ENCODE data around the gene POLR2C. TPM values are rescaled to one million over a fixed set of nuclear protein-coding genes. Genes with fewer than 3 reads are reported as not detected.
A peak's percentile ranks its signal among the peaks of the same experiment; 100 is the strongest.

POLR2C gene
- total RNA-seq, 5 donors from 2014 or later (not counting 1 experiment from before 2014, with no cell fraction given): 63.8 to 93.9 (median 69.0) TPM

GRCh38 chr16:57501492-57501891 is 39.0 kb downstream of the POLR2C start:
- ChIA-PET POLR2A (interaction anchor here in 1 of 2 donors (0.5 kb wide), 1 partner anchor 41 kb away, joined by 14 read pairs; no protein-coding TSS in a partner anchor), CTCF (interaction anchor here in 1 of 2 donors (0.6 to 0.7 kb wide), 2 partner anchors 40 to 251 kb away, joined by 3 to 4 read pairs; no protein-coding TSS in a partner anchor)
- Mint-ChIP-seq H3K9me3 (no peaks in the 10 kb centered on the region), H3K4me3 (no peak overlapping the region), H3K4me1 (peaks cover 8 to 10% (median 10%) of the 10 kb centered on the region in 3 donors), H3K27me3 (no peaks in the 10 kb centered on the region), H3K27ac (peak overlapping the region in 1 of 2 donors; percentile 39), H3K36me3 (no peaks in the 10 kb centered on the region)
- DNase-seq: no peak
- no peak for ATAC-seq (replicated peaks in 1 of 4)
- Histone ChIP-seq H3K4me3 (ENCODE audit: control insufficient read depth in 1 of 2, extremely low read depth in 1 of 2, low read length in 1 of 2) (no peak overlapping the region), H3K4me1 (ENCODE audit: control insufficient read depth in 1 of 2, extremely low read depth in 1 of 2, insufficient read depth in 2 of 2, low read length in 2 of 2) (peaks cover 3 to 19% of the 10 kb centered on the region in 2 experiments), H3K27ac (ENCODE audit: low read length) (no peak overlapping the region), H3K36me3 (ENCODE audit: control insufficient read depth in 2 of 2, extremely low read depth in 1 of 2, insufficient read depth in 1 of 2, low read length in 1 of 2) (no peaks in the 10 kb centered on the region), H3K27me3 (replicated peaks in 1 of 2; ENCODE audit: control insufficient read depth in 2 of 2, extremely low read depth in 1 of 2, insufficient read depth in 2 of 2, low read length in 1 of 2) (peaks cover 0 to 20% of the 10 kb centered on the region in 2 experiments), H3K9me3 (no peaks in the 10 kb centered on the region)
- 78% methylated on average over 3 of the region's 7 CpGs for WGBS (ENCODE audit: insufficient coverage)

- H3K27ac ChIP-seq (ENCODE audit: low read length): no peak overlapping the region
These were observed 39.7 kb downstream of the POLR2C start for GRCh38 chr16:57502048-57502775.

GRCh38 chr16:57503366-57503765 is 40.9 kb downstream of the POLR2C start:
- H3K27ac ChIP-seq (ENCODE audit: low read length): no peak overlapping the region
- ATAC-seq (replicated peaks in 1 of 4) (no peak), DNase-seq (no peak)
- POLR2A ChIA-PET: no interaction called here
- 90% methylated on average over 12 of the region's 15 CpGs for WGBS (ENCODE audit: insufficient coverage)
- no peak overlapping the region for H3K4me3 ChIP-seq (ENCODE audit: control insufficient read depth in 1 of 2, extremely low read depth in 1 of 2, low read length in 1 of 2)
- no peaks in the 10 kb centered on the region for H3K9me3 ChIP-seq
- Mint-ChIP-seq H3K27ac (no peak overlapping the region), H3K27me3 (no peaks in the 10 kb centered on the region), H3K36me3 (no peaks in the 10 kb centered on the region), H3K9me3 (no peaks in the 10 kb centered on the region), H3K4me3 (no peak overlapping the region), H3K4me1 (peaks cover 8 to 10% (median 10%) of the 10 kb centered on the region in 3 donors)
- H3K4me1 ChIP-seq (ENCODE audit: control insufficient read depth in 1 of 2, extremely low read depth in 1 of 2, insufficient read depth in 2 of 2, low read length in 2 of 2): peaks cover 3 to 19% of the 10 kb centered on the region in 2 experiments
- no peaks in the 10 kb centered on the region for H3K36me3 ChIP-seq (ENCODE audit: control insufficient read depth in 2 of 2, extremely low read depth in 1 of 2, insufficient read depth in 1 of 2, low read length in 1 of 2)
- CTCF ChIA-PET: no interaction called here
- peaks cover 0 to 17% of the 10 kb centered on the region in 2 experiments for H3K27me3 ChIP-seq (replicated peaks in 1 of 2; ENCODE audit: control insufficient read depth in 2 of 2, extremely low read depth in 1 of 2, insufficient read depth in 2 of 2, low read length in 1 of 2)

More at GRCh38 chr16:57502048-57502775, 39.7 kb downstream of the POLR2C start:
- 89% methylated on average over 11 of the region's 12 CpGs for WGBS (ENCODE audit: insufficient coverage)
- Histone ChIP-seq H3K4me1 (ENCODE audit: control insufficient read depth in 1 of 2, extremely low read depth in 1 of 2, insufficient read depth in 2 of 2, low read length in 2 of 2) (peaks cover 3 to 19% of the 10 kb centered on the region in 2 experiments), H3K36me3 (ENCODE audit: control insufficient read depth in 2 of 2, extremely low read depth in 1 of 2, insufficient read depth in 1 of 2, low read length in 1 of 2) (no peaks in the 10 kb centered on the region), H3K27me3 (replicated peaks in 1 of 2; ENCODE audit: control insufficient read depth in 2 of 2, extremely low read depth in 1 of 2, insufficient read depth in 2 of 2, low read length in 1 of 2) (peaks cover 0 to 19% of the 10 kb centered on the region in 2 experiments), H3K9me3 (no peaks in the 10 kb centered on the region), H3K4me3 (ENCODE audit: control insufficient read depth in 1 of 2, extremely low read depth in 1 of 2, low read length in 1 of 2) (no peak overlapping the region)
- H3K4me1 Mint-ChIP-seq: peaks cover 8 to 10% (median 10%) of the 10 kb centered on the region in 3 donors
- H3K36me3 Mint-ChIP-seq: no peaks in the 10 kb centered on the region
- no peaks in the 10 kb centered on the region for H3K27me3 Mint-ChIP-seq
- DNase-seq (no peak), ATAC-seq (replicated peaks in 1 of 4) (no peak)
- no peak overlapping the region for H3K27ac Mint-ChIP-seq
- H3K4me3 Mint-ChIP-seq: no peak overlapping the region
- CTCF ChIA-PET: no interaction called here
- no peaks in the 10 kb centered on the region for H3K9me3 Mint-ChIP-seq
- POLR2A ChIA-PET: no interaction called here

- ChIA-PET POLR2A (no interaction called here), CTCF (interaction anchor here (0.7 to 0.9 kb wide), 2 partner anchors 359 to 806 kb away, joined by 3 to 4 read pairs; no protein-coding TSS in a partner anchor)
- WGBS (ENCODE audit: insufficient coverage): no CpG with 5 or more reads among the region's 6 CpGs
- Mint-ChIP-seq H3K4me1 (peaks cover 8 to 10% (median 10%) of the 10 kb centered on the region in 3 donors), H3K36me3 (no peaks in the 10 kb centered on the region), H3K27ac (no peak overlapping the region), H3K9me3 (no peaks in the 10 kb centered on the region), H3K4me3 (no peak overlapping the region), H3K27me3 (no peaks in the 10 kb centered on the region)
- no peak overlapping the region for H3K27ac ChIP-seq (ENCODE audit: low read length)
- ATAC-seq (replicated peaks in 1 of 4) (no peak), DNase-seq (no peak)
- H3K4me1 ChIP-seq (ENCODE audit: control insufficient read depth in 1 of 2, extremely low read depth in 1 of 2, insufficient read depth in 2 of 2, low read length in 2 of 2): peaks cover 3 to 19% of the 10 kb centered on the region in 2 experiments
- no peaks in the 10 kb centered on the region for H3K36me3 ChIP-seq (ENCODE audit: control insufficient read depth in 2 of 2, extremely low read depth in 1 of 2, insufficient read depth in 1 of 2, low read length in 1 of 2)
- H3K27me3 ChIP-seq (replicated peaks in 1 of 2; ENCODE audit: control insufficient read depth in 2 of 2, extremely low read depth in 1 of 2, insufficient read depth in 2 of 2, low read length in 1 of 2): peaks cover 0 to 19% of the 10 kb centered on the region in 2 experiments
- no peaks in the 10 kb centered on the region for H3K9me3 ChIP-seq
- no peak overlapping the region for H3K4me3 ChIP-seq (ENCODE audit: control insufficient read depth in 1 of 2, extremely low read depth in 1 of 2, low read length in 1 of 2)
These were observed 41.5 kb downstream of the POLR2C start for GRCh38 chr16:57504001-57504400.

GRCh38 chr16:57504491-57504890 is 42.0 kb downstream of the POLR2C start:
- CTCF ChIA-PET: interaction anchor here (0.7 to 0.9 kb wide), 2 partner anchors 359 to 807 kb away, joined by 3 to 4 read pairs; no protein-coding TSS in a partner anchor
- Mint-ChIP-seq H3K36me3 (no peaks in the 10 kb centered on the region), H3K27ac (no peak overlapping the region), H3K27me3 (no peaks in the 10 kb centered on the region), H3K9me3 (no peaks in the 10 kb centered on the region), H3K4me3 (no peak overlapping the region), H3K4me1 (peaks cover 8 to 10% (median 8%) of the 10 kb centered on the region in 3 donors)
- H3K4me3 ChIP-seq (ENCODE audit: control insufficient read depth in 1 of 2, extremely low read depth in 1 of 2, low read length in 1 of 2): no peak overlapping the region
- 83% methylated on average over 1 of the region's 5 CpGs for WGBS (ENCODE audit: insufficient coverage)
- no peak overlapping the region for H3K27ac ChIP-seq (ENCODE audit: low read length)
- no peaks in the 10 kb centered on the region for H3K36me3 ChIP-seq (ENCODE audit: control insufficient read depth in 2 of 2, extremely low read depth in 1 of 2, insufficient read depth in 1 of 2, low read length in 1 of 2)
- peaks cover 0 to 22% of the 10 kb centered on the region in 2 experiments for H3K27me3 ChIP-seq (replicated peaks in 1 of 2; ENCODE audit: control insufficient read depth in 2 of 2, extremely low read depth in 1 of 2, insufficient read depth in 2 of 2, low read length in 1 of 2)
- ATAC-seq (replicated peaks in 1 of 4) (no peak), DNase-seq (no peak)
- H3K4me1 ChIP-seq (ENCODE audit: control insufficient read depth in 1 of 2, extremely low read depth in 1 of 2, insufficient read depth in 2 of 2, low read length in 2 of 2): peaks cover 3 to 18% of the 10 kb centered on the region in 2 experiments
- no peaks in the 10 kb centered on the region for H3K9me3 ChIP-seq
- POLR2A ChIA-PET: no interaction called here

GRCh38 chr16:57505169-57505568 is 42.7 kb downstream of the POLR2C start:
- peaks cover 0 to 20% of the 10 kb centered on the region in 2 experiments for H3K27me3 ChIP-seq (replicated peaks in 1 of 2; ENCODE audit: control insufficient read depth in 2 of 2, extremely low read depth in 1 of 2, insufficient read depth in 2 of 2, low read length in 1 of 2)
- H3K36me3 Mint-ChIP-seq: no peaks in the 10 kb centered on the region
- ChIA-PET CTCF (no interaction called here), POLR2A (no interaction called here)
- DNase-seq (no peak), ATAC-seq (replicated peaks in 1 of 4) (no peak)
- H3K4me1 ChIP-seq (ENCODE audit: control insufficient read depth in 1 of 2, extremely low read depth in 1 of 2, insufficient read depth in 2 of 2, low read length in 2 of 2): peaks cover 0 to 11% of the 10 kb centered on the region in 2 experiments
- H3K27me3 Mint-ChIP-seq: no peaks in the 10 kb centered on the region
- no peak overlapping the region for H3K27ac ChIP-seq (ENCODE audit: low read length)
- H3K4me3 ChIP-seq (ENCODE audit: control insufficient read depth in 1 of 2, extremely low read depth in 1 of 2, low read length in 1 of 2): no peak overlapping the region
- H3K9me3 ChIP-seq: no peaks in the 10 kb centered on the region
- H3K4me3 Mint-ChIP-seq: no peak overlapping the region
- H3K36me3 ChIP-seq (ENCODE audit: control insufficient read depth in 2 of 2, extremely low read depth in 1 of 2, insufficient read depth in 1 of 2, low read length in 1 of 2): no peaks in the 10 kb centered on the region
- 70% methylated on average over 4 of the region's 6 CpGs for WGBS (ENCODE audit: insufficient coverage)
- peaks cover 8 to 10% (median 8%) of the 10 kb centered on the region in 3 donors for H3K4me1 Mint-ChIP-seq
- no peak overlapping the region for H3K27ac Mint-ChIP-seq
- H3K9me3 Mint-ChIP-seq: no peaks in the 10 kb centered on the region
